NB4 (cell line): Measurements from ENCODE around the gene SPNS3.

Experiments
- DNase-seq: peaks from one replicate; pipeline ENCODE4 v3.0.0; 2010; ENCODE audit warnings: low read depth
- H3K4me3 ChIP-seq: one replicate; pipeline ENCODE4 v1.5.1; 2011; ENCODE audit warnings: mild to moderate bottlenecking, low read depth, low read length, moderate library complexity
- MYC ChIP-seq: IDR thresholded peaks from 2 replicates; pipeline ENCODE4 v1.6.1; 2011; ENCODE audit warnings: low read depth, low read length
- POLR2A ChIP-seq: IDR thresholded peaks from 2 replicates; pipeline ENCODE4 v1.6.1; 2011; ENCODE audit warnings: mild to moderate bottlenecking; ENCODE audit not compliant: insufficient read length; ENCODE audit errors: extremely low read depth
- TF ChIP-seq, protein P1 (sequence below): IDR thresholded peaks from one replicate; pipeline ENCODE4 v1.5.1; 2012; ENCODE audit warnings: low read depth, low read length
- TF ChIP-seq, protein P2 (sequence below): IDR thresholded peaks from 2 replicates; pipeline ENCODE4 v1.6.1; 2011; ENCODE audit warnings: low read depth, low read length

Gene SPNS3

DNA sequence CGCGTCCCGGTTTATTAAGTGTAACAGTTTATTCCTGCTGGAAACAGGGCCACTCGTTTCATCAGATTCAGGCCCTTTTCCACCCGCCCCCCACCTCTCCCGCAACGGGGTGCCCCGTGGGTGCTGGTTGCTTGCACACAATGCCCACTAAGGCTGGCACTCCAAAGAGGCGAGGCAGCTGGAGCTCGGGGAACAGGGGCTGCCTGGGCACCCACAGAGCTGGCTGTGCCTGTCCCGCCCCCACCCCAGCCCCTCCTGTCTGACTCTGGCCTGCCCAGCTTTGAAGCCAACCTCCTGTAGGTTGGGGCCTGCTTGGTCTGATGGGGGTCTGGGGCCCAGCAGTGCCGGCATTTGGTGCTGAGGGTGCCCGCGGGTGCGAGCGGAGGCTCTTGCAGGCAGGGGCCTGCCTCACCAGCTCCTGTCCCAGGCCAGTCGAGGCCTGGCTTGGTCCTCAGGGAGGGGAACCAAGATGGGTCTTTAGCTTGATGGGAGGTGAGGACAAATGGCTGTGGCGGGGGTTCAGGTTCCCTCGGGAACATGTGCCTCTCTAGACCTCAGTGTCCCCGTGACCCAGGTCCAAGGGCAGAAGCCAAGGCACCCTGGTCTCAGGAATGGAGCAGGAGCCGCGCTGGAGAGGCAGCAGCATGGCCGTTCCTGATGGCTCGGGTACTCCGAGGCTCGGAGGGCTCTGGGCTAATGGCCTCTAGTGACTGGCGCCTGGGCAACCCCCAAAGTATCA is 101.4 kb downstream of the SPNS3 start:
- H3K4me3 ChIP-seq = no peak overlapping the region
- peak; percentile 39 for DNase-seq
- TF ChIP-seq POLR2A = no peak
- TF ChIP-seq, protein P1, sequence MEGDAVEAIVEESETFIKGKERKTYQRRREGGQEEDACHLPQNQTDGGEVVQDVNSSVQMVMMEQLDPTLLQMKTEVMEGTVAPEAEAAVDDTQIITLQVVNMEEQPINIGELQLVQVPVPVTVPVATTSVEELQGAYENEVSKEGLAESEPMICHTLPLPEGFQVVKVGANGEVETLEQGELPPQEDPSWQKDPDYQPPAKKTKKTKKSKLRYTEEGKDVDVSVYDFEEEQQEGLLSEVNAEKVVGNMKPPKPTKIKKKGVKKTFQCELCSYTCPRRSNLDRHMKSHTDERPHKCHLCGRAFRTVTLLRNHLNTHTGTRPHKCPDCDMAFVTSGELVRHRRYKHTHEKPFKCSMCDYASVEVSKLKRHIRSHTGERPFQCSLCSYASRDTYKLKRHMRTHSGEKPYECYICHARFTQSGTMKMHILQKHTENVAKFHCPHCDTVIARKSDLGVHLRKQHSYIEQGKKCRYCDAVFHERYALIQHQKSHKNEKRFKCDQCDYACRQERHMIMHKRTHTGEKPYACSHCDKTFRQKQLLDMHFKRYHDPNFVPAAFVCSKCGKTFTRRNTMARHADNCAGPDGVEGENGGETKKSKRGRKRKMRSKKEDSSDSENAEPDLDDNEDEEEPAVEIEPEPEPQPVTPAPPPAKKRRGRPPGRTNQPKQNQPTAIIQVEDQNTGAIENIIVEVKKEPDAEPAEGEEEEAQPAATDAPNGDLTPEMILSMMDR = no peak
- TF ChIP-seq, protein P2, sequence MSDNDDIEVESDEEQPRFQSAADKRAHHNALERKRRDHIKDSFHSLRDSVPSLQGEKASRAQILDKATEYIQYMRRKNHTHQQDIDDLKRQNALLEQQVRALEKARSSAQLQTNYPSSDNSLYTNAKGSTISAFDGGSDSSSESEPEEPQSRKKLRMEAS = no peak
- TF ChIP-seq MYC = no peak

DNA sequence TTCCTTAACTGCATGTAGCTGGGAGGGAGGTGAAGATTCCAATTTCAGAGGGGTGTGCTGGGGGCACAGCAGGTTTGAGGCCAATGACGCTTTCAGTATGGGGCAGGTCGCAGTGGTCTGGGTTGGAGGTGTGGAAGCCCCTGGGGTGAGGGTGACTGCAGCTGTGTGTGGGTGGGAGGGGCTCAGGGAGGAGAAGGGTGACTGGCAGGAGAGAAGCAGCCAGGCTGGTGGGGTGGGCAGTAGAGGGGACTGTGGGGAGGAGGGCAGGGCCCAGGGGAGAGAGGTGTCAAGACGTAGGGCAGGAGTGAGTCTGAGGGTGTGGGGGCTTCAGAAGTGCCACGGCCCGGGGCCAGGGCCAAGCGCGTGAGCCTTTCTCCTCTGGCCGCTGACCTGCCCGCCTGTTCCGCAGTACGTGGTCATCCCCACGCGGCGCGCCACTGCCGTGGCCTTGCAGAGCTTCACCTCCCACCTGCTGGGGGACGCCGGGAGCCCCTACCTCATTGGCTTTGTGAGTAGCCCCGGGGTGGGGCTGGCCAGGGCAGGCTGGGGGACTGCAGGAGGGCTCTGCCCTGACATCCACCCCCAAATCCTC is 102.0 kb downstream of the SPNS3 start:
- peak; percentile 36 for DNase-seq
- no peak overlapping the region for H3K4me3 ChIP-seq
- TF ChIP-seq, protein P2 = no peak
- TF ChIP-seq POLR2A = no peak
- TF ChIP-seq, protein P1 = no peak
- TF ChIP-seq MYC = no peak

DNA sequence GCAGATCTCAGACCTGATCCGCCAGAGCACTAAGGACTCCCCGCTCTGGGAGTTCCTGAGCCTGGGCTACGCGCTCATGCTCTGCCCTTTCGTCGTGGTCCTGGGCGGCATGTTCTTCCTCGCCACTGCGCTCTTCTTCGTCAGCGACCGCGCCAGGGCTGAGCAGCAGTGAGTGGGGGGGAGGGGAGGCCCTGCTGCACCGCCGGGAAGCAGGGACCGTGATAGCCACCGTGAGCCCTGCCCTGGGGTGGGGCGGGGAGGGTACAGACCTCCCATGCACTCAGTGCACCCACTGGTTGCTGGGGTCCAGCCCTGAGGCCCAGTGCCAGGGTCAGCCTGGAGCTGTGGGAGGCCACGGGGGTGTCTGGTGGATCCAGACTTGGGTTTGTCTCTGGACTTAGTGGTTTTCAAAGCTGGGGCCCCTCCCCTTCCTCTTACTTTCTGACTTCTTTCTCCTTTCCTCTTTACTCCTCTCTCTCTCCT is 102.6 kb downstream of the SPNS3 start:
- peak; percentile 49 for DNase-seq
- TF ChIP-seq POLR2A = no peak
- TF ChIP-seq MYC = no peak
- TF ChIP-seq, protein P2 = no peak
- TF ChIP-seq, protein P1 = no peak
- H3K4me3 ChIP-seq = no peak overlapping the region

DNA sequence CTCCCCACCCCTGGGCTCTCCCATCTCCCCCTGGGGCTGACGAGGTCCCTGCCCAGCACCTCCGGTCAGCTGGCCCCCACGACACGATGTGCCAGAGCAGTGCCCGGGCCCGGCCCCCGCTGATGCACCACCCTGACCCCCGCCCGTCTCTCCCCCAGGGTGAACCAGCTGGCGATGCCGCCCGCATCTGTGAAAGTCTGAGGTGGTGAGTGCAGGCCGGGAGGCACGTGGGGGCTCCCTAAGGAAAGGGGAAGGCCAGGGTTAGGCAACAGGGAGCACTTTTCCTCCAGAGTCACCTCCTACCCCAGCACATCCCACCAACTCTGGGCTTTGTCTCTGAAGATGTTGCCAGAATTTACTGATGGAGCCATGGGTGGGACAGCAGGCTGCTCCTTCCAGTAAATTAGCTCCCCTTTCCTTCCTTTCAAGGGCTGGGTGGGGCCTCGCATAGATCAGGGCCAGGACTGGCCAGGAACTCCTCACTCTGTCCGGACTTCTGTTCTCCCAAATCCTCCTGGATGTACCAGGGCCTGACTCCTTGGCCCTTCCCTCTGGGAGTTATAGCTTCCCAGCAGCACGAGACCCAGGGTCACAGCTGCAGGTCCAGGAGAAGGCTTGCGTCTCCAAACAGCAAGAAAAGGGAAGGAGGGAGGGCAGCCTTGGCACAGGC is 103.1 kb downstream of the SPNS3 start:
- peak; percentile 37 for DNase-seq
- TF ChIP-seq, protein P1 = no peak
- TF ChIP-seq, protein P2 = no peak
- TF ChIP-seq POLR2A (no peak), MYC (no peak)

More for the DNA sequence above, 103.1 kb downstream of the SPNS3 start:
- no peak overlapping the region for H3K4me3 ChIP-seq
